Effector memory CD4-positive, alpha-beta T cell (primary cell): ENCODE results near the gene MAGEB3.
"Not testable (repeated sequence)": the region's sequence is repeated elsewhere in the genome, so short reads cannot be mapped to it uniquely, and the experiment has no call there.

Source experiments
- DNase-seq, 3 donors: peaks; one replicate each; pipeline ENCODE4 v3.0.0-alpha.2; 2020
- H3K27ac ChIP-seq: 2 replicates; pipeline ENCODE4 v1.7.0; 2013; ENCODE audit warnings: mild to moderate bottlenecking, low read length, moderate library complexity; ENCODE audit not compliant: insufficient read depth, poor library complexity, severe bottlenecking
- H3K27me3 ChIP-seq: replicated peaks from 2 replicates; pipeline ENCODE4 v1.7.0; 2013; ENCODE audit warnings: mild to moderate bottlenecking, low read length; ENCODE audit not compliant: insufficient read depth, control insufficient read depth, poor library complexity, severe bottlenecking
- H3K36me3 ChIP-seq: 2 replicates; pipeline ENCODE4 v1.7.0; 2013; ENCODE audit warnings: mild to moderate bottlenecking, low read length, moderate library complexity; ENCODE audit not compliant: control insufficient read depth, insufficient read depth
- H3K4me1 ChIP-seq: 2 replicates; pipeline ENCODE4 v1.7.0; 2013; ENCODE audit warnings: low read length, mild to moderate bottlenecking; ENCODE audit not compliant: control insufficient read depth, insufficient read depth, poor library complexity, severe bottlenecking
- H3K4me3 ChIP-seq: 2 replicates; pipeline ENCODE4 v1.7.0; 2013; ENCODE audit warnings: low read length, low read depth, mild to moderate bottlenecking; ENCODE audit not compliant: insufficient read depth, poor library complexity, severe bottlenecking
- H3K9me3 ChIP-seq: 2 replicates; pipeline ENCODE4 v1.7.0; 2013; ENCODE audit warnings: mild to moderate bottlenecking, low read length, moderate library complexity; ENCODE audit not compliant: control insufficient read depth
- total RNA-seq, 3 donors: gene quantifications; one replicate each; lab custom pipeline; 2026; lab: John Stamatoyannopoulos, UW

MAGEB3 gene, protein sequence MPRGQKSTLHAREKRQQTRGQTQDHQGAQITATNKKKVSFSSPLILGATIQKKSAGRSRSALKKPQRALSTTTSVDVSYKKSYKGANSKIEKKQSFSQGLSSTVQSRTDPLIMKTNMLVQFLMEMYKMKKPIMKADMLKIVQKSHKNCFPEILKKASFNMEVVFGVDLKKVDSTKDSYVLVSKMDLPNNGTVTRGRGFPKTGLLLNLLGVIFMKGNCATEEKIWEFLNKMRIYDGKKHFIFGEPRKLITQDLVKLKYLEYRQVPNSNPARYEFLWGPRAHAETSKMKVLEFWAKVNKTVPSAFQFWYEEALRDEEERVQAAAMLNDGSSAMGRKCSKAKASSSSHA
- total RNA-seq = 0 reads per million in 3 donors

DNA sequence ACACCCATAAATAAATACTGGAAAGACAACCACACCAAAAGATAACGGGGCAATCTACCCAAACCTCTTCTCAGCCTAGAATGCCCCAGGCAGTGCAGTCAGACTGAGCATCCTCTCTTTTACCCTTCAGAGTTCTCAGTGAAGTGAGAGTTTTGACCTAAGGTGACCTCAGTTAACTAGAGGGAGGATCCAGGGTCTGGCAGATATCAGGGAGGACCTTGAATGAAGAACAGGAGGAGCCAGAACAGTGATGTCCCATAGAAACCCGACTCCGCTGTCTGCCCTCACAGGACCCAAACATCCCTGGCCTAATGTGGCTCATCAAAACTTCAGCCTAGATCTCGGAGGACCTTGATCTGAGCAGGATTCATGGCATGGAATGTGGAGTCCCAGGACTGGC lies at the start of gene MAGEB3:
TSS of gene MAGEB3 (plus strand) at position 263 of the 400 bp plus-strand sequence. CDS start 5,268 bp downstream, outside the sequence.
- no peak for DNase-seq
- no peaks in the 10 kb centered on the region for H3K4me1 ChIP-seq
- H3K27me3 ChIP-seq = no peaks in the 10 kb centered on the region
- H3K9me3 ChIP-seq = no peaks in the 10 kb centered on the region
- no peak within 1 kb of the TSS for H3K27ac ChIP-seq
- no peaks in the 10 kb centered on the region for H3K36me3 ChIP-seq
- H3K4me3 ChIP-seq = no peak within 1 kb of the TSS

DNA sequence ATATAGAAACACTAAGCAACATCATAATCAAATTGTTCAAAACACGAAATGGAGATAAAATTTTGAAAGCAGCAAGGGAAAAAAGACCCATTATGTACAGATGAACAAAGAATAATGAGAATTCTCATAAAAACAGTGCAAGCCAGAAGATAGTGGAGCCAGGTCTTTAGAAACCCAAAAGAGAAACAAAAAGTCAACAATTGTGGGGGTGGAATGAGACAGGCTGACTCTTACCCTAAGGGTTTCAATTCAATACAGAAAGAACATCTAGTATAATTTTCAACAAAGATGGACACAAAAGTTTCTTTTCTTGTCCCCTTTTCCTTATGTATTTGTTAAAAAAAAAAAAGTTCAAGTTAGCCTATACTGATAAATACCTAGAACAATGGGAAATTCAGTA lies 49.1 kb upstream of the MAGEB3 start:
- no peaks in the 10 kb centered on the region for H3K9me3 ChIP-seq
- no peaks in the 10 kb centered on the region for H3K4me1 ChIP-seq
- H3K27me3 ChIP-seq = no peaks in the 10 kb centered on the region
- H3K27ac ChIP-seq = no peak overlapping the region
- no peak for DNase-seq
- H3K4me3 ChIP-seq = no peak overlapping the region
- no peaks in the 10 kb centered on the region for H3K36me3 ChIP-seq

DNA sequence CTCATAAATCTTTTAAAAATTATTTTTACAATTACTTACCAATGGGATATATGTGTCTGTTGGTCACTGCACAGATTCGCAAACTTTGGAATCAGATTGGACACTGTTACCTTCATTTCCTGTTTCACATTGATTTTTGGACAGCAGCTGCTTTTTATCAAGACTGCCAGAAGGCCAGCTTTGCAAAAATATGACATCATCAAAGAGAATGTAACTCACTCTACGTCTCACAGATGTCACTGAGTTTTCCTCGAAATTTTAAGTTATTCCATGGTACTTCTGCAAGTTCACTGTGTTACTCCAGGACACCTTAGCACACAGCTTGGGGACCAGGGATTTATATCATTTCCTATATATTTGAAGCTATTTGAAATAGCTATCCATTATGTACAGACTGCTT lies 46.9 kb upstream of the MAGEB3 start:
- no peaks in the 10 kb centered on the region for H3K36me3 ChIP-seq
- H3K4me1 ChIP-seq = no peaks in the 10 kb centered on the region
- no peak overlapping the region for H3K27ac ChIP-seq
- DNase-seq = no peak
- no peaks in the 10 kb centered on the region for H3K9me3 ChIP-seq
- no peaks in the 10 kb centered on the region for H3K27me3 ChIP-seq
- no peak overlapping the region for H3K4me3 ChIP-seq

DNA sequence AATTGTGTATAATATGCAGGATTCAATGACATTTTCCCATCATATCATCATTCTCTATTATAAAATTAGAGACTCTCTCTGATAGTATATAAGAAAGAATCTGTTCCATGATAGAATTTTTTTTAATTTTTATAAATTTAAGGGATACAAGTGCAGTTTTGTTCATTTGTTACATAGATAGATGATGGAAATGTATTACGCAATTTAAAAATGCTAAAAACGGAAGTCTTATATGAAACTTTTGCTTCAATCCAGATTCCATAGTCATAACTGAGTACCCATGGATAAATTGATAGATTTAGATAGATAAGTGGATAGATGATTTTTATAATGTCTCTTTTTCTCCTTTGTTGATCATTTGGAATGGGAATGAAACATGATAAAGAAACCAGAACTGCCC lies 40.0 kb upstream of the MAGEB3 start:
- H3K4me3 ChIP-seq = no peak overlapping the region
- no peaks in the 10 kb centered on the region for H3K4me1 ChIP-seq
- H3K27ac ChIP-seq = no peak overlapping the region
- no peak for DNase-seq
- no peaks in the 10 kb centered on the region for H3K36me3 ChIP-seq
- no peaks in the 10 kb centered on the region for H3K27me3 ChIP-seq
- H3K9me3 ChIP-seq = no peaks in the 10 kb centered on the region

DNA sequence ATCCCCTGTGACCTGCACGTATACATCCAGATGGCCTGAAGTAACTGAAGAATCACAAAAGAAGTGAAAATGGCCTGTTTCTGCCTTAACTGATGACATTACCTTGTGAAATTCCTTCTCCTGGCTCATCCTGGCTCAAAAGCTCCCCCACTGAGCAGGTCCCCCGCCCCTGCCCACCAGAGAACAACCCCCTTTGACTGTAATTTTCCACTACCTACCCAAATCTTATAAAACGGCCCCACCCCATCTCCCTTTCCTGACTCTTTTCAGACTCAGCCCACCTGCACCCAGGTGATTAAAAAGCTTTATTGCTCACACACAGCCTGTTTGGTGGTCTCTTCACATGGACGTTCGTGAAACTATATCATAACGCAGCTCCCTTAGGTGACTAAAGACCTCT lies 36.5 kb upstream of the MAGEB3 start:
- H3K36me3 ChIP-seq, H3K4me3 ChIP-seq, H3K4me1 ChIP-seq, H3K27me3 ChIP-seq, H3K27ac ChIP-seq, DNase-seq, H3K9me3 ChIP-seq: not testable (repeated sequence)

DNA sequence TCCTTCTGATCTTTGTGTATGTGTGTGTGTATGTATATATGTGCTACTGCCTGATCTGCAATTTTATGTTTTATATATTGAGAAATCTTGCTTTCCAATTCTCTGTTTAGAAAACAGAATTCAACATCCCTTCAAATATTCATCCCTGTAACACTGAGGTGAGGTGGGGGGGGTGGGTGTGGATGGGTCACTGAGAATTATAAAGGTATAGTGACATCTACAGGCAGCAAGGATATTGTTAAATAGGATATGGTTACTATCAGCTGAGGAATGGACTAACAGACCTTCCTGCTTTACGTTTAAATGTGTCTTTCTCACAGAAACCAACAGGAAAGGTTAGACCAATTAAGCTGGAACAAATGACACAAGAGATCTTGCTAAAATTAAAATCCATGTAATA lies 34.1 kb upstream of the MAGEB3 start:
- Histone ChIP-seq H3K4me1 (no peaks in the 10 kb centered on the region), H3K9me3 (no peaks in the 10 kb centered on the region), H3K27me3 (no peaks in the 10 kb centered on the region), H3K36me3 (no peaks in the 10 kb centered on the region), H3K27ac (no peak overlapping the region), H3K4me3 (no peak overlapping the region)
- DNase-seq = no peak

DNA sequence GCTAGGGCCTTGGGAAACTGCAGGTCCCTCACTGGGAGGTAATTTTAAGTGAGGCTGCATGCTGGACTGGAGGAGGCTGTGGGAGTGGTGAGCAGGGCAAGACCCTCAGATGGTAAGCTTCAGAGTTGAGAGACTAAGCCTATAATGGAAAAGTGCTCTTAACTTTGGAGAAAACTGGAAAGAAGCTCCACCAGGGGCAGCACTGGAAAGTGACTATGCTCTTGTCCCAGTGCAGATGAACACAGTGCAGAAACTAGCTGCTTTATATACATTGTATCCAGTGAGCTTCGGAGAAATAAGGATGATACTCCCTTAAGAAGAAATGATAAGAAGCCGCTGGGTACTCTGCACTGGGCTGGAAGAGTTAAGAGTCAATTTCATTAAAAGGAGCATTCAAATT lies 18.3 kb upstream of the MAGEB3 start:
- no peak for DNase-seq
- H3K27ac ChIP-seq = no peak overlapping the region
- no peak overlapping the region for H3K4me3 ChIP-seq
- H3K27me3 ChIP-seq = no peaks in the 10 kb centered on the region
- H3K9me3 ChIP-seq = no peaks in the 10 kb centered on the region
- H3K4me1 ChIP-seq = no peaks in the 10 kb centered on the region
- no peaks in the 10 kb centered on the region for H3K36me3 ChIP-seq

DNA sequence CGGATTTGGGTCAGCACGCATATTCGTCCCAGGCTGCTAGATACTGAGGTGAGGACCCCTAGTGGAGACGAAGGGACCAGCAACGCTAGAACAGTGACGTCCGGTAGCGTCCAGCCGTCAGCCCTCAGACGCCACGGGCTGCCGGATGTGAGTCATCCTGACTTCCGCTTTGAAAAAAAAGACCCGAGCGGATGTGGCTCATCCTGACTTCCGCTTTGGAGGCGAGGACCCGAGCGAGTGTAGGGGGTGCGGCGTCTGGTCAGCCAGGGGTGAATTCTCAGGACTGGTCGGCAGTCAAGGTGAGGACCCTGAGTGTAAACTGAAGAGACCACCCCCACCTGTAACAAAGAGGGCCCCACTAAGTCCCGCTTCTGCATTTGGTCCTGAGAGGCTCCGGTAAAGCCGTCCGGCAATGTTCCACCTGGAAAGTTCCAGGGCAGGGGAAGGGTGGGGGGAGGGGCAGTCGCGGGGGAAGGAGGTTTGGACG lies 15.1 kb upstream of the MAGEB3 start, which contains the start of gene MAGEB2:
TSS of gene MAGEB2 (plus strand) at position 207 of the 487 bp plus-strand sequence. CDS start 3,018 bp downstream, outside the sequence.
- Histone ChIP-seq H3K9me3 (no peaks in the 10 kb centered on the region), H3K27ac (no peak within 1 kb of the TSS), H3K4me3 (no peak within 1 kb of the TSS), H3K36me3 (no peaks in the 10 kb centered on the region), H3K4me1 (no peaks in the 10 kb centered on the region), H3K27me3 (no peaks in the 10 kb centered on the region)
- no peak for DNase-seq

DNA sequence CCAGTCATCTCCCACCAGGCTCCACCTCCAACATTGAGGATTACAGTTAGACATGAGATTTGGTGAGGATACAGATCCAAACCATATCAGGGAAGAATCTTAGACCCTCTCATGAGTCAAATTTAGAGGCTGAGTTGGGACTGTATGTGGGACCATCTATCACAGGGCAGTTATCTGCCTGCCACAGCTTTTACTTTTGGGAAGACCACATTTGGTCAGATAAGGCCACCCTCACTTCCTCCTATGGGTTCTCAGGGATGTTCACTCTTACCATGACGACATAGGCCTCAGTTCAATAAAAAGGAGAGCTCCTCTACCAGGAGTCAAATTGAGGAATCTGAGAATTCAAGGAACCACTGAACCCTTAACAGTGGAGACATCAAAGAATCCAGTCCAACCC lies 13.0 kb upstream of the MAGEB3 start:
- Histone ChIP-seq H3K4me1 (no peaks in the 10 kb centered on the region), H3K4me3 (no peak overlapping the region), H3K36me3 (no peaks in the 10 kb centered on the region), H3K27me3 (no peaks in the 10 kb centered on the region), H3K9me3 (no peaks in the 10 kb centered on the region), H3K27ac (no peak overlapping the region)
- no peak for DNase-seq

DNA sequence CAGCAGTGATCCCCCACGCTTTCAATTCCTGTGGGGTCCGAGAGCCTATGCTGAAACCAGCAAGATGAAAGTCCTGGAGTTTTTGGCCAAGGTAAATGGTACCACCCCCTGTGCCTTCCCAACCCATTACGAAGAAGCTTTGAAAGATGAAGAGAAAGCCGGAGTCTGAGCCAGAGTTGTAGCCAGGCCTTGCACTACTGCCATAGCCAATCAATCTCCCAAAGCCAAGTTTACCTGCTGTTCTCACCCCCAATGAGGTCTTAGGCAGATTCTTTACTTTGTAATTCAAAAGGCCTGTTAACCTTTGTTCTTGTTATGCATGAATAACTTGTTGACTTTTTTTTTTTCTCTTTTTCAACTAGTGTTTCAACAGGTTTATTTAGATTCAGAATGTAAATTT lies 11.1 kb upstream of the MAGEB3 start:
- H3K27ac ChIP-seq = no peak overlapping the region
- H3K27me3 ChIP-seq = no peaks in the 10 kb centered on the region
- no peaks in the 10 kb centered on the region for H3K4me1 ChIP-seq
- no peak overlapping the region for H3K4me3 ChIP-seq
- no peak for DNase-seq
- no peaks in the 10 kb centered on the region for H3K9me3 ChIP-seq
- H3K36me3 ChIP-seq = no peaks in the 10 kb centered on the region
